ELR (cell line): ENCODE results near the gene GMIP.

Experiments used
- DNase-seq: peaks from one replicate; pipeline ENCODE4 v3.0.0-alpha.2; 2015; ENCODE audit warnings: low read depth

GMIP gene

DNA sequence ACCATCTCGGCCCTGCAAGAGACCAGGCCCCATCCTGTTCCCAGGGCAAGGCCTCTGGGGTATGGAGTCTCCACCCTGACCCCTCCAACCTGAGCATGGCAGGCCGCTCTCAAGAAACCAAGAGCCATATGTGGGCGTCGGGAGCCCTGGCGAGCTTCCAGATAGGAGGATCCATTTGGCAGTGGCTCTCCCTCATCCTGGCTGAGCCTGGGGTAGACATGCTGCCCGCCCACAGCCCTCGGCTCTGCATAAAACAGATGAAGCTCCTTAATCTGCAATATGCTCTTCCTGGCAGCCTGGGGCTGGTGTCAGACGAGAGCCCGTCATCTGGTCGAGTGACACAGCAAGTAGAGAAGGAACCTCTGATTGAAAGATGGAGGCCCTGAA lies 13.9 kb upstream of the GMIP start:
- no peak for DNase-seq

DNA sequence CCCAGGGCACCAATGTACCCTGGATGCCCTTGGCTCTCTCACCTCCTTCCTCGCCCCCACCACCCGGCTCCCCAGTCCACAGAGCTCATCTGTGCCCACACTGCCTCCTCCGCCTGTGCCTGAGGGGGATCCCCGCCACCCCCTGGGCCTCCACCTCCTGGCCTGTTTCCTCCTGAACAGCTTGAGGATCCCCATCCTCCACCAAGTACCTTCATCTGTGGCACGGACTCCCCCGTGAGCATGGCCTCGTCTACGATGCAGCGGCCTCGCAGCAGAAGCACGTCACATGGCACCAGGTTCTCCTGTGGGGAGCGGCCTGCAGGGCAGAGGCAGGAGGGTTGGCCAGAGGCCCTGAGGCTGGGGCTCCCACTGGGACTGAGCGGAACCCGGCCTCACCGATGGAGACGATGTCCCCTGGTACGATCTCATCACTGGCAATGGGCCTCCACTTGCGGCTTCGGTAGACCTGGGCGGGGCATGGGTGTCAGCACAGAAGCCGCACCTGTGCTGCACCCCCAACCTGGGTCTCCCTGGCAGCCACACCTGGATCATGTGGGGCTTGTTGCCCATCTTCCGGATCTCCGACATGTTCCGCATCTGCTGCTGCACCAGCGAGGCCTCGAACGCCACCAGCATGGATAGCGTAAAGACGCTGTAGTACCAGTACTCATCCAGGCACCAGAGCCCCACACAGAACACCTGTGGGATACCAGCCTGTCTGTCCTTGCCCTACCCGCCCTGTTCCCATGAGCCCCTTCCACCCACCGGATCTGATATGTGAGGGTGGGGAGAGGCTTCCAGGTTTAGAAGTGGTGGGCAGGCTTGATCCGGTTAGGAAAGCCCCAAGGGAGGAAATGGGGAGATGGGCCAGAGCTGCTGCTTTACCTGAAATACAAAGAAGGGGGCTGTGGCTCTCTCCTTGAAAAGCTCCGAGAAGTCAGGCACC lies 13.3 kb upstream of the GMIP start:
- DNase-seq = no peak

DNA sequence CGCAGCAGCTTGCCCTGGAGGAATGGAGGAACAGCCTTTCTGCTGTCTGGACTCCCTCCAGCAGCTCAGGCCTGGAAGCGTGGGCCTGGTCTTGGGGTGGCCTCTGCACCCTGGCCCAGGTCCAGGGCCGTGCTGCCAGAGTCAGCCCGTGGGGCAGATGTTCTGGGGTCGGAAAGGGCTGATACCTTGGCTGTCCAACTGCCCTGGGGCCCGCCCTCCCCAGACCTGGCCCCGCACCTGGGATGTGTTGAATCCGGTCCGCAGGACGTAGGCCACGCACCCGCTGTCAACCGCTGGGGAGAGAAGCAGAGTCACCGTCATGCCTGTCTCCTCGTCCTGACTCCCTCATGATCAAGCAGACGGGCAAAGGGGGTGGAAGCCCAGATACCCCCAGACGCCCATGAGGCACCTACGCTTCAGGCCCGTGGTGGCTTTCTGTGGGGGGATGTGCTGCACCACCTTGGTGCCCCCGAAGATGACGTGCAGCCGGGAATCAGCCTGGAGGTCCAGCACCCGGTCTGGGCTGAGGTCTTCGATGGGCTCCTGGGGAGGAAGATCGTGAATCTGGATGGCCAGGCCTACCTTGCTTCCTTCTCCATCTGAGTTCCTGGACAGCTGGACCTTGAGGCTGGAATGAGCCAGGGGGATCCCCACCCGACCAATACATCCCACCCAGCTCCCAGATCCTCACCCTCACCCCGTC lies 12.3 kb upstream of the GMIP start:
- DNase-seq = no peak

DNA sequence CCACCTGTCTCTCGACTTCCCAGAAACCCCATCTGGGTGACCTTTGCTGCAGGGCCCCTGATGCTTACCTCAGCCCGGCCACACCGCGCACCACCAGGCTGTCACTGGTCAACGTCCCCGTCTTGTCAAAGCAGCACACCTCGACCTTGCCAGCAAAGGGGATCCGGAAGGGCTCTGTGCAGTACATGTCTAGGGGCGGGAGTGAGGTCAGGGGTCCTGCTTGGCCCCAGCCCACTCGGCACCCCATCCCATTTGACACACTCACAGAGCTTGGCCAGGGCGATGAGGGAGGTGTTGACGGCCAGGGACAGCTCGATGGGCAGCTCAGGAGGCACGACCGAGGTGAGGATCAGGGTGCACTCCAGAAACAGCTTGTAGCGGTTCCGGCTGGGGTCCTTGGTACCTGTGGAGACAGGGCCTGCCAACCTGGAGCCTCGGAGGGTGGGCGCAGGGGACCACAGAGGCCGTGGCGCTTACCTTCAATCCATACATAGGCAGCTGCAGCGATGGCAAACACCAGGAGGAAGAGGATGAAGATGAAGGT lies 11.7 kb upstream of the GMIP start:
- DNase-seq = no peak

DNA sequence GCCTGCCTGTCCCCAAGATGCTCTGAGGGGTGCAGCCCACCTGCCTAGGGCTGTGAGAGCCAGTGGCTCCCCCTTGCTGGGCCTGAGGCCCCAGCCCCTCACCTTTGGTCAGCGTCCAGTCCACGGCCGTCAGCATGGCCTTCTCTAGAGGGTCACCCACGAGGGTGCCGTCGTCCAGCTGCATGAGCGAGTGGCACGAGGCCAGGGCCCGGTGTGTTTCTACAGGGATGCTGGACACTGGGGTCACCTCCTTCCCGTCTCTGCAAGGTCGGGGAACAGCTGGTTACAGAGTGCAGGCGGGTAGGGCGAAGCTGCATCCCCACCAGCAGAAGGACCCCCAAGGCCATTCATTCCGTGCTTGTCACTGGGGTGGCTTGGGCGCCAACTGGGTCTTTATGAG lies 11.0 kb upstream of the GMIP start:
- no peak for DNase-seq

DNA sequence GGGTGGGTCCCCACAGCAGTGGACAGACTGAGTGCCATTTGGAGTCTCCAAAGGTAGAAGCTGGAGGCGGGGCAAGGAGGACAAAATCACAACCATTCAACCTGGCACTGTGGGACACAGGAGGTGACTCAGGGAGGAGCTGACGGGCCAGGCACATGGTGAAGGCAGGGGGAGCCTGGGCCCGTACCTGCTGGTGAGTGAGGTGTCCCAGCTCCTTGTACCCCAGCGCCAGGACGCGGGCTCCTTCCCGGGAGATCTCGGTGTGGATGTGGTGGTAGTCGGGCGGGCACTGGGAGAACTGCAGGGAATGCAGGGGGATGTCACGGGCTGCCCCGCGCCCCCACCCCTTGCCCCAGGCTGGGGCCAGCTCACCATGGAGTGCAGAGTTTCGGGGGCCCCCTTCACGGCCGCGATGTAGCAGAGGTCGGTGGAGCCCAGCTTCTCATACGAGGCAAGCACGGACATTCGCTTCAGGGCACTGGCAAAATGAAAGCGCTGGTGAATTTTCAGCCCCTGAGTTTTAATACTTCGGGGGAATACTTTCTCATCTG lies 10.2 kb upstream of the GMIP start:
- DNase-seq = no peak

DNA sequence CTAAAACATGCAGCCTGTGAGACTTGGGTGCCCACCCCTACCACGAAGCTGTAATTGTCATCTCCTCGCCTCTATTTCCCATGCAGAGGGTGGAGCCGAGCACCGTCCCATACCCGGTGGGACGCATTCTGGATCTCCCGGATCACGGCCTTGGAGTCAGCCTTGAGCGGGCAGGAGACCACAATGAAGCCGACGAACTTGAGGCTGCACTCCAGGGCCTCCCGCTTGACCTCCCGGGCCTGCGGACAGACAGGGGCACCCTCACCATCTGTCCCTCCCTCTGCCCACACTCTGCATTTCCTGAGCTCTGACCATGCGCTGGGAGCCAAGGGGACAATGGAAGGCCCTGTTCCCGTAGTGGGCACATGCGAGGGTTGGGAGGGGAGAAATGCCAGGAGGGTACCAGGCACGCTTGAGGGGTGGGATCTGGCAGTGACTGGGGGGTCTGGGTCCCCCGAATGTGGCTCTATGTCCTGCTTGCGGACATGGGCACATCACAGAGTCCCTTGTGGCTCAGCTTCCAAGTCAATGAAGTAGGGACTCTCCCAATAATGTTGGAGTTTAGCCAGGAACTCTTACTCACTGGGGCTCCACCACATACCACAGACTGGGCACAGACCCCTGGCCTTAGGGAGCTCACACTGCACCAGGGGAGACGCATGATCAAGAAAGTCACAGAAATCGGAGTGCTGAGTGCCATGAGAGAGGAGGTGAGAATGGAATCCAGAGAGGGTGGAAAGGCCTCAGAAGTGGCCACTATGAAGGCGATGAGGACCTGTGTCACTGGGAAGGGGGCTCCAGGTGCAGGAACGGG lies 9.2 kb upstream of the GMIP start:
- DNase-seq = peak; percentile 41

DNA sequence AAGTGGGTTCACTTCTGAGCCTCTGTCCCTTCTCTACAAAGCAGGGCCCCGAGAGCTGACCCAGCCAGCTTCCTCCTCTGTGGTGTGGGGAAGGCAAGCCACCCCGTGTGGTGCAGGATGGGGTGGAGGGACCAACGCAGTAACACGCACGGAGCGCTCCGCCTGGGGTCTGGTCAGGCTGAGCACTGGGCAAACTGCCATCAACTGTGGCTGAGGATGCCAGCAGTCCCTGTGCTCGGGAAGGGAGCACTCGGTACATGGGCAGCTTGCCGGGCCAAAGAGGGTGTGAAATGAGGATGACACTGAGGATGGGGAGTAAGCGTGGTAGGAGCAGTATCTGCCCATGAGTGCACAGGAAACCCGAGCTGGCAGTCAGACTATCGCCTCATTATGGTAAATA lies 7.6 kb upstream of the GMIP start:
- no peak for DNase-seq

DNA sequence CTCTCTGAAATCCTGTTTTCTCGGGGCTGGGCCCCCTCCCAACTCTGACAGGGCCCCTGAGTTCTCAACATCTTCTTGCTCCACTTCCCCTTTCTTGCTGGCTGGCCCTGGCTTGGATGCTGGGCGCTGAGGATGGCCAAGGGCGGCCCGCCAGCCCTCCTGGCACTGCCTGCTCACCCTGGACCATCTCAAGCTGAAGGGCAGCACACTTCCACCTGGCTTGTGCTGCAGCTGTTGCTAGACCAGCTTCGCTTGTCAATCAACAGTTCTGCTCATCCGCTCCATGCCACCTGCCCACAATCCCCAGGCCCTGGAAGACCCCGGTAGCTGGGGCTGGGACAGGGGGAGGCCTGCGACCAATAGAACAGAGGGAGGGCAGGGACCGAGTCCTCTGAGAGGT lies 6.9 kb upstream of the GMIP start:
- no peak for DNase-seq

DNA sequence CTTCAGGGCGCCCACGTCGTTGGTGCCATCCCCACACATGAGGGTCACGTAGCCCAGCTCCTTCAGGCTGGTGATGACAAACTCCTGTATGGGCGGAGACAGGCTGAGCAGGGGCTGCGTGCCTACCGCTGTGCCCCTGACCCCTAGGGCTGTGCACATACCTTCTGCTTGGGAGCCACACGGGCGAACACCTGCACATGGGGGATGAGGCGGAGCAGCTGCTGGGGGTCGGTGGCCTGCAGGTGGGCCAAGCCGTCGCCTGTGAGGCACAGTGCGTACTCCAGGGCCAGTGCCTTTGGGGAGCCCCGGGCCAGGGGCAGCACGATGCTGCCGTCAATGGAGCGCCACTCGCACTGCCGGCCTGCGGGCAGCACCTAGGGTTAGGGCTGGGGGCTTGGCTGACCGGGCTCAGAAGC lies 6.1 kb upstream of the GMIP start:
- DNase-seq = no peak

DNA sequence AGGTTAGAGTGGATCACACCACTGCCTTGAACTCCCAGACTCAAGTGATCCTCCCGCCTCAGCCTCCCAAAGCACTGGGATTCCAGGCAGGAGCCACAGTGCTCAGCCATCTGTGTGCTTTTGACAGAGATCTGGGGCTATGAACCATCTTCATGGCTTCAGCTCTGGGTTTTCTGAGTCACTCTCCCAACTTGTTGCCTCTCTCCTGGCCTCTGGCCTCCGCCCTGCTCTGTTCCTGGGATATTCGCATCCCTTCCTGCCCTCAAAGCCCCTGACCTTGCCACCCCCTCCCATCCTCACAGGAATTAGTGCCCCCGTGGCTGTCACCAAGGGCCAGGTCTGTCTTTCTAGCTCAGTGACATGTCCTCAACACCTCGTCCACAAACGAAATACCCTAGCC lies 5.7 kb upstream of the GMIP start:
- DNase-seq = no peak

DNA sequence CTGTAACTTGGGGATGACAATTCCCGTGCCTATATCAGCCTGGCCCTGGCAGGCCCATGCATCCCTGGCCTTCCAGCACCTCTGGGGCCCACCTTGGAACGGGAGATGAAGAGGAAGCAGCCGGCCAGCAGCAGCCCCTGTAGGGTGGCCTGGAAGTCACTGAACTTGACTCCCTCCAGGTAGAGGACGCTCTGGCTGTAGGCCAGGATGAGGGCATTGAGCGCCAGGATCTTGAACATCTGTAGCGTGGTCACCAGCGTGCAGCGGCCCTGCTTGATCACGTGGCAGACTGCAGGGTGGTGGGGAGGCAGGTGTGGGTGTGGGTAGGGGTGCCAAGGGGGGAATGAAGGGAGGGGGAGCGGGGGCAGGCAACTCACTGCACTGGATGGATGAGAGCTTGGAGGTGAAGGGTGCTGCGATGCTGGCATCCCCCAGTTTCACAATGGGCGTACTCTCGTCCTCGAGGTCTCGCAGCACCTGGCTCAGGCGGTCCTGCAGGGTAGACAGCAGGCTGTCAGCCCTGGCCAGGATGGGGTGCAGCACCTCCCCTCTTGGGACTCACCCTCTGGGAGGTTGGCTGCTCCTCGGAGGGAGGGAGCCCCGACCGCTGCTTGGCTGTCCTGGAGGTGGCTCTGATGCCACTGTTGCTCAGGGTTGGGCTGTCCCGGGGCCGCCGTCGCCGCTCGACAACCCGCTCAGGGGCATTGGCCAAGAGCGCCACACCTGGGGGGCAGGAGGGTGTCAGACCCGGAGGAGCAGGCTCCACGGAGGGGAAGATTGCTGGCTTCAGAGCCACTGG lies 3.8 kb upstream of the GMIP start:
- no peak for DNase-seq

DNA sequence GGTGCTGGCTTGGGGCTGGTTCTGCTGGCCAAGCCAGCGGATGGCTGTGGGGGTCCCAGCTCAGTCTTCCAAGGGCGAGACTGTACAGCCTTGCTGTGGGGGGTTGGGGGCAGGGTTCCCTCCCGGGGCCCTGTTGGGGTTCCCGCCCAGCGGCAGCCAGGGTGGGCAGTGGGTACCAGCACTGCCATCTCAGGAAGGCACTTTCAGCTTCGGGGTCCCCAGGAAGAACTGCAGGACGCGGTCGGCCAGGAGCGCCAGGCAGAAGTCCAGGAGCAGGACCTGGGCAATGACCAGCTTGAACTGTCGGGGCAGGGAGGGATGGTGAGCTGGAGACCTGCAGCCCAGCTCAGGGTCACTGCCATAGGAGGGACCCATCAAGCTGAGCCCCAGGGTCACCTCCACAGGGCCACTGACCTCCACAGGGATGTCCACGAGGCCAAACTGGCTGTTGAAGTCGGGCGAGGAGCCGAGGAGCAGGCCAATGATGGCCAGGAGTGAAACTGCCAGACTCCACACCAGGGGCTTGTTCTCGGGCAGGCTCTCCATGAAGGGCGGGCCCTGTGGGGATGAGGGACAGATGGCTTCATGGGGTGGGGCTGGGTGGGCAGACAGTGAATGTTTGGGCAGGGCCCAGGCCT lies 1.9 kb upstream of the GMIP start:
- no peak for DNase-seq

DNA sequence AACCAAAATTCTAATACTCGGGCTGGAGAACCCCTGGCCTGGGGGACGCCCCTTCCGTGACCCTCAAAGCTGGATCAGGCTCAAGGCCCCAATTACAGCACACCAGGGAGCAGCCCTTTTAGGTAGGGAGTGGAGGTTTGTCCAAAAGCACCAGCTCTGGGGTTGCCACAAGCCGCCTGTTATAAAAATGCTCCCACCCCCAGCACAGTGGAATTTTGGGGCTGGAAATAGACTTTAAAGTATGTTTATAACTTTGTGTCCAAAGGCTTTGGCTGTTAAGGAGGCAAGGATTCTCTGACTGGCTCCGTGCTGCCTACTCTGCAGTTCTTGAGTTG lies 564 bp upstream of the GMIP start:
- DNase-seq = no peak

DNA sequence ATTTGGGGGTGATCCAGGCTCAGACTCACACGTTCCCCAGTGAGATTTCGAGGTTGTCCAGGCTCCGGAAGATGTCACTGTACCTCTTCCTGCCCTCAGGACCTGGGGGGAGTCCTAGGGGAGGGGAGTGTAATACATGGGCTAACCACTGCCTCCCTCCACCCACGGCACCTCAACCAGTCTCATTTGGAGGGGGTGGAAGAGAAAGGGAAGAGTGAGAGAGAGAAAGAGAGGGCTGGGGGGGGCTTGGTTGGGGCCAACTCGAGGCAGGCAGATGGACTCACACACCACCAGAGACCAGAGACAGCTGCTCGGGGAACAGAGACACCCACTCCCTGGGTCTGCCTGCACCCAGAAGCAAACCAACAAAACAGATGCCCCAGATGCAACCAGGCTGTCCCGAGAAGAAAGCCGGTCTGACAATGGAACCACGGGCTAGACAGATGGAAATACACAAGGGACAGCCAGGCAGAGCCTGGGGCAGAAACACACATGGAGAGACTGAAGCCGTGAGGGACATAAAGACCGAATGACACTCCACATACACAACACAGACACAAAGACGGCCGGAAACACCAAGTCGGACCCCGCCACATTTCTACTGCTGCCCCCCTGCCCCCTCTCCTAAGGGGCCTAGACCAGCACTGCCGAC lies 825 bp downstream of the GMIP start:
- DNase-seq = peak; percentile 35

DNA sequence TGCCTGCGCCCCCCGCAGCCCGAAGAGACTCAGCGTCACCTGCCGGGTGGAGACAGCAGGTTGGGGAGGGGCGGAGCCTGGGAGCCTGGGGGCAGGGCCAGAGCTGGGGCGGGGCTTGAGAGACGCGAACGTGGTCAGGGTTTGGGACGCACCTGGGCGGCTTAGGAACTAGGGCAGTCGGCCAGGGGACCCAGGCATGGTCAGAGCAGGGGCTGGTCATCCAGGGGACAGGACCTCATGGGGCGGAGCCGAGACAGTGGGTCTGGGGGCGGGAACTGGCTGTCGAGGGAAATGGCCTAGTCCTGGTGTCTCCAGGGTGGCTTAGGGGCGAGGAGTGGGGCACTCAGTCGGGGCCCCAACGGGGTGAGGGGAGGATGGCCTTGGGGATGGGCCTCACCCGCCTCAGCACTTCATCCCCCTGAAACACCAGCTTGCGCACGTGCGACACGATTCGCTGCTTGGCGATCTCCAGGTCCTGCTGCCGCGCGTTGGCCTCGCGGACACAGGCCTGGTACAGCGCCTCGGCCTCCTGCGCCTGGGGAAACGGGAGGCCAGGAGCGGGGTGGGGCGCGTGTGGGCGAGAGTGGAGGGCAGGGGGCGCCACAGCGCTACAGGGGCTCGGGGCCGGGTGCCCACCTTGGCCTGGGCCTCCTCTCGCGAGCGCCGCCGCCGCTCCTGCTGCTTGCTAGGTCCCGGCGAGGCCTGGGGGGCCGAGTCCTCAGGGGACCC lies 5.8 kb downstream of the GMIP start:
- no peak for DNase-seq

DNA sequence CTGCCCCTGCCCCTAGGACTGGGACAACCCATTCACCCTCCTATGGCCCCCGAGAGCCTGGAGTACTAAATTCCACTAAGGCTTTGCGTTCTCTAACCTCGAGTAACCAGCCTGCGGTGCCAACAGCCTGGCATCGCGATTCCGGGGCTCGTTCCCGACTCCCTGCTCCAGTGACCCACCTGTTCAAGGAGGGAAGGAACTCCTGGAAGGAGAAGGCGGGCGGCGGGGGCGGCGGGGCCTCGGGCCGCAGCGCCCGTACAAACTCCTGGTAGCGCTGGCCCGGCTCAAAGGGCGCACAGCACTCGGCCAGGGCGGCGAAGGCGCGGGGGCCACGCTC lies 6.3 kb downstream of the GMIP start:
- no peak for DNase-seq

DNA sequence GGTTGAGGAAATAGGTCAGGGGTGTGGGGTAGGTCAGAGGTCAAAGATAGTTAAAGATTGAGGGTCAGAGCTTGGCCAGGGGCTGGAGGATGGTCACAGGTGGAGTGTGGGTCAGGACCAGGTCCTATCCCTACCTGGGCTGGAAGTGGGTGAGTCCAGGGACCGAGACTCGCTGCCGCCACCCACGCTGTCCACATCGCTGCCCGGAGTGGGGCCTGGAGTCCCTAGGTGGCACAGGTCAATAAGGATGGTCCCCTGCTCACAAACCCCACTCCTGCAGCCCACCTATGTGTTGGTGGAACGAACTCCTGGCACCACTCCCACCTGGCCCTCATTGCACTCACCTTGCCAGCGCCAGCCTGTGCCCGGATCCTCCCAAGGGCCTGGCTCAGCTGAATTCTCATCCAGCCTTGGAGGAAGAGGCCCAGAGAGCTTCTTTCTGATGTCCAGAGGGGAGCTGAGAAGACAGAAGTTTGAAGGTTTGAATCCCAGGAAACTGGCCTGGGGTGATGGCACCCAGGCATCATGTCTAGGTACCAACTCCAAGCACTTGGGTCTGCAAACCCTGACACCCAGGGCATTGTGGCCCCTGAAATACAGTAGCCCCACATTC lies 6.8 kb downstream of the GMIP start:
- DNase-seq = no peak

DNA sequence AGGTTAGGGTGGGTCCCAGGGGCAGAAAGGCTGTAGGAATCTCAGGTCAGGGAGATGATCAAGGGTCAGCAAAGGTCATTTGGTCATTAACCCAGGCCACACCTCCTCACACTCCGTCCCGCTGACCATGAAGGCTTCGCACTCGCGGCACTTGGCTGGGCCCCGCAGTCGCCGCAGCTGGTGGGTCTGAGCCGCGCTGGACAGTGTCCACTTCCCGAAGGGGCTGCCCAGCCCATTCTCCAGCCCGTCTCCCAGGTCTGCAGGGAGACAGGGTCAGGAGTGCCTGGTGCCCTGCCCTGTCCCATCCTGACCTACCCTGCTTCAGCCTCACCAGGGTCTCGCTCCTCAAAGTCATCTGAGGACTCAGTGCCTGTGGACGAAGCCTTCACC lies 8.1 kb downstream of the GMIP start:
- DNase-seq = no peak
